CD4-positive, alpha-beta T cell (primary cell): Measurements from ENCODE around the gene ALDOA. TPM values are rescaled to one million over a fixed set of nuclear protein-coding genes. Genes with fewer than 3 reads are reported as not detected.

Source experiments
- ATAC-seq: fragments of 200-7000 bp; cut with Tn5 transposase; one replicate; pipeline ENCODE4 v1.10.0; 2022; ENCODE audit warnings: mild to moderate bottlenecking; ENCODE audit not compliant: poor library complexity
- CTCF ChIA-PET: fragments of 350-600 bp; sonication (Branson Sonifier 250); formaldehyde crosslinking; loops from one replicate; lab custom pipeline; 2021; ENCODE audit warnings: antibody characterized with exemption, inconsistent platforms; lab: Charles Lee
- POLR2A ChIA-PET: fragments of 350-600 bp; sonication (Branson Sonifier 250); formaldehyde crosslinking; loops from one replicate; lab custom pipeline; 2021; ENCODE audit warnings: antibody characterized with exemption, inconsistent platforms; lab: Charles Lee
- DNase-seq, 14 experiments: peaks; one replicate each; pipeline ENCODE4 v3.0.0-alpha.2; 2013 to 2020; ENCODE audit warnings: mixed read lengths in 2 of 14
- H3K27ac ChIP-seq, 2 donors: one replicate each; pipeline versions ENCODE4 v1.5.1 to v1.7.0; 2013; ENCODE audit warnings: low read length in 2 of 2, low read depth in 1 of 2, mild to moderate bottlenecking in 1 of 2
- H3K27me3 ChIP-seq, 2 experiments: 1 replicate in 1 of 2; 2 replicates in 1 of 2; pipeline versions ENCODE4 v1.6.1 to v1.7.0; 2013; ENCODE audit warnings: low read length in 2 of 2, control low read depth in 1 of 2, mild to moderate bottlenecking in 1 of 2, moderate library complexity in 1 of 2; ENCODE audit not compliant: insufficient read depth in 2 of 2, control insufficient read depth in 1 of 2
- H3K36me3 ChIP-seq: one replicate; pipeline ENCODE4 v1.6.1; 2013; ENCODE audit warnings: low read length, control low read depth; ENCODE audit not compliant: insufficient read depth
- H3K4me1 ChIP-seq: one replicate; pipeline ENCODE4 v1.6.1; 2013; ENCODE audit warnings: low read length, control low read depth; ENCODE audit not compliant: insufficient read depth
- H3K4me3 ChIP-seq: one replicate; pipeline ENCODE4 v1.5.1; 2013; ENCODE audit warnings: mild to moderate bottlenecking, low read length, moderate library complexity
- H3K9me3 ChIP-seq, 2 experiments: 1 replicate in 1 of 2; 2 replicates in 1 of 2; pipeline versions ENCODE4 v1.6.1 to v1.7.0; 2013; ENCODE audit warnings: low read length in 2 of 2, mild to moderate bottlenecking in 2 of 2, control low read depth in 1 of 2, moderate library complexity in 1 of 2; ENCODE audit not compliant: control insufficient read depth in 1 of 2, insufficient read depth in 1 of 2
- H3K27ac Mint-ChIP-seq: one replicate; pipeline ENCODE4 v1.8.0; 2020; ENCODE audit warnings: mixed read lengths
- H3K27me3 Mint-ChIP-seq: one replicate; pipeline ENCODE4 v1.8.0; 2021; ENCODE audit warnings: mixed read lengths
- H3K36me3 Mint-ChIP-seq: one replicate; pipeline ENCODE4 v1.8.0; 2021; ENCODE audit warnings: low read depth, mixed read lengths
- H3K4me1 Mint-ChIP-seq: one replicate; pipeline ENCODE4 v1.8.0; 2021; ENCODE audit warnings: low read depth, mixed read lengths
- H3K4me3 Mint-ChIP-seq: one replicate; pipeline ENCODE4 v1.8.0; 2020; ENCODE audit warnings: mild to moderate bottlenecking, mixed read lengths
- H3K9me3 Mint-ChIP-seq: one replicate; pipeline ENCODE4 v1.8.0; 2020; ENCODE audit warnings: mixed read lengths
- intact Hi-C, 2 experiments: fragments of 100-400 bp; cut with DNase I in 1 of 2; cut with micrococcal nuclease in 1 of 2; formaldehyde crosslinking; loops; one replicate each; pipeline versions ENCODE4 v1.15.1 to v1.9.0; 2023 to 2025; cut with DNase I, micrococcal nuclease
- total RNA-seq, 174 experiments: library from RNA in 2 of 174; stranded (reverse) in 2 of 174; gene quantifications; one replicate each; pipeline ENCODE4 v1.2.3 and lab custom pipeline; 2021 to 2026
- TF ChIP-seq, protein P1 (sequence below): fragments of 200-600 bp; IDR thresholded peaks from one replicate; pipeline ENCODE4 v1.8.0; 2022; ENCODE audit warnings: antibody characterized with exemption, mild to moderate bottlenecking

The ALDOA gene
- total RNA-seq, 2 experiments from 2014 or later: 390 to 396 TPM

- peak overlapping the region; percentile 100 for H3K4me3 ChIP-seq
Measured at GRCh38 chr16:30067584-30067916, 2.0 kb downstream of the ALDOA start.

GRCh38 chr16:30068333-30068732 lies 2.8 kb downstream of the ALDOA start:
- ChIA-PET CTCF (interaction anchor here (1.1 to 5.0 kb wide), 3 partner anchors 13 to 117 kb away, joined by 3 to 26 read pairs (median 4); partner anchors contain the start of gene TBX6), POLR2A (interaction anchor here (5.3 to 7.2 kb wide), 2 partner anchors 8 to 23 kb away, joined by 73 to 118 read pairs; partner anchors contain the start of genes PPP4C and TBX6)
- peak overlapping the region; percentile 92 for H3K4me3 Mint-ChIP-seq
- H3K27ac Mint-ChIP-seq: peak overlapping the region; percentile 89
- Histone ChIP-seq H3K27me3 (no peaks in the 10 kb centered on the region), H3K4me3 (no peak overlapping the region), H3K36me3 (peaks cover 59% of the 10 kb centered on the region), H3K27ac (peak overlapping the region in 1 of 2 donors; percentile 36), H3K9me3 (peaks cover 0 to 4% of the 10 kb centered on the region in 2 experiments), H3K4me1 (peaks cover 62% of the 10 kb centered on the region)
- H3K27me3 Mint-ChIP-seq: no peaks in the 10 kb centered on the region
- intact Hi-C loops: loop anchor here (5.0 to 10.0 kb wide), 5 partner anchors 46 to 566 kb away; partner anchors contain the start of genes GDPD3 (in 1 of the 2), MAZ (in 1 of the 2) and ZNF771 (in 1 of the 2)
- peaks cover 43% of the 10 kb centered on the region for H3K4me1 Mint-ChIP-seq
- H3K36me3 Mint-ChIP-seq: peaks cover 80% of the 10 kb centered on the region
- TF ChIP-seq, protein P1, sequence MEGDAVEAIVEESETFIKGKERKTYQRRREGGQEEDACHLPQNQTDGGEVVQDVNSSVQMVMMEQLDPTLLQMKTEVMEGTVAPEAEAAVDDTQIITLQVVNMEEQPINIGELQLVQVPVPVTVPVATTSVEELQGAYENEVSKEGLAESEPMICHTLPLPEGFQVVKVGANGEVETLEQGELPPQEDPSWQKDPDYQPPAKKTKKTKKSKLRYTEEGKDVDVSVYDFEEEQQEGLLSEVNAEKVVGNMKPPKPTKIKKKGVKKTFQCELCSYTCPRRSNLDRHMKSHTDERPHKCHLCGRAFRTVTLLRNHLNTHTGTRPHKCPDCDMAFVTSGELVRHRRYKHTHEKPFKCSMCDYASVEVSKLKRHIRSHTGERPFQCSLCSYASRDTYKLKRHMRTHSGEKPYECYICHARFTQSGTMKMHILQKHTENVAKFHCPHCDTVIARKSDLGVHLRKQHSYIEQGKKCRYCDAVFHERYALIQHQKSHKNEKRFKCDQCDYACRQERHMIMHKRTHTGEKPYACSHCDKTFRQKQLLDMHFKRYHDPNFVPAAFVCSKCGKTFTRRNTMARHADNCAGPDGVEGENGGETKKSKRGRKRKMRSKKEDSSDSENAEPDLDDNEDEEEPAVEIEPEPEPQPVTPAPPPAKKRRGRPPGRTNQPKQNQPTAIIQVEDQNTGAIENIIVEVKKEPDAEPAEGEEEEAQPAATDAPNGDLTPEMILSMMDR: no peak
- ATAC-seq: no peak
- DNase-seq: no peak
- H3K9me3 Mint-ChIP-seq: no peaks in the 10 kb centered on the region

More at GRCh38 chr16:30067584-30067916, 2.0 kb downstream of the ALDOA start:
- CTCF ChIA-PET: interaction anchor here (5.0 kb wide), 1 partner anchor 25 kb away, joined by 26 read pairs; the partner anchor contains the start of gene TBX6
- H3K4me1 ChIP-seq: peaks cover 64% of the 10 kb centered on the region
- DNase-seq (no peak), ATAC-seq (no peak)
- Mint-ChIP-seq H3K9me3 (no peaks in the 10 kb centered on the region), H3K27ac (peak overlapping the region; percentile 96), H3K36me3 (peaks cover 80% of the 10 kb centered on the region), H3K4me3 (peak overlapping the region; percentile 73), H3K4me1 (peaks cover 43% of the 10 kb centered on the region), H3K27me3 (no peaks in the 10 kb centered on the region)
- intact Hi-C loops: loop anchor here (5.0 to 10.0 kb wide), 5 partner anchors 47 to 567 kb away; partner anchors contain the start of genes GDPD3 (in 1 of the 2), MAZ (in 1 of the 2) and ZNF771 (in 1 of the 2)
- H3K9me3 ChIP-seq: peaks cover 0 to 4% of the 10 kb centered on the region in 2 experiments
- H3K27ac ChIP-seq: peak overlapping the region in 1 of 2 donors; percentile 92
- POLR2A ChIA-PET: interaction anchor here (1.5 to 7.2 kb wide), 5 partner anchors 9 to 303 kb away, joined by 3 to 118 read pairs (median 73); partner anchors contain the start of genes CORO1A, PPP4C, TBC1D10B and TBX6
- H3K27me3 ChIP-seq: no peaks in the 10 kb centered on the region
- peaks cover 54% of the 10 kb centered on the region for H3K36me3 ChIP-seq
- TF ChIP-seq, protein P1: no peak

- H3K9me3 ChIP-seq: peaks cover 0 to 4% of the 10 kb centered on the region in 2 experiments
- ATAC-seq: peak; percentile 16
- ChIA-PET POLR2A (interaction anchor here (5.3 to 7.2 kb wide), 2 partner anchors 7 to 23 kb away, joined by 73 to 118 read pairs; partner anchors contain the start of genes PPP4C and TBX6), CTCF (interaction anchor here (1.1 to 5.0 kb wide), 3 partner anchors 13 to 116 kb away, joined by 3 to 26 read pairs (median 4); partner anchors contain the start of gene TBX6)
- peak overlapping the region in 1 of 2 donors; percentile 36 for H3K27ac ChIP-seq
- peaks cover 59% of the 10 kb centered on the region for H3K36me3 ChIP-seq
- no peak overlapping the region for H3K4me3 ChIP-seq
- H3K9me3 Mint-ChIP-seq: no peaks in the 10 kb centered on the region
- peak overlapping the region; percentile 89 for H3K27ac Mint-ChIP-seq
- peak in 13 of 14 experiments; percentile 38 to 82 (median 60) for DNase-seq
- no peaks in the 10 kb centered on the region for H3K27me3 Mint-ChIP-seq
- intact Hi-C loops: loop anchor here (5.0 to 10.0 kb wide), 5 partner anchors 46 to 566 kb away; partner anchors contain the start of genes GDPD3 (in 1 of the 2), MAZ (in 1 of the 2) and ZNF771 (in 1 of the 2)
- peaks cover 78% of the 10 kb centered on the region for H3K36me3 Mint-ChIP-seq
- peaks cover 55% of the 10 kb centered on the region for H3K4me1 ChIP-seq
- no peaks in the 10 kb centered on the region for H3K27me3 ChIP-seq
- peak overlapping the region; percentile 92 for H3K4me3 Mint-ChIP-seq
- TF ChIP-seq, protein P1: peak; percentile 37
- H3K4me1 Mint-ChIP-seq: peaks cover 37% of the 10 kb centered on the region
Measured at GRCh38 chr16:30068750-30069610, 3.4 kb downstream of the ALDOA start.
